Activated CD4-positive, alpha-beta T cell treated with anti-CD3 and anti-CD28 coated beads, Interleukin-10, Interleukin-2, amounts not matched to agents 100 ng/mL and 50 ng/mL, durations not matched to agents 16 hours and 8 hours (primary cell): ENCODE measurements around the gene FAM78A.

Experiments used
- DNase-seq: peaks from one replicate; pipeline ENCODE4 v3.0.0-alpha.2; 2020

FAM78A gene

DNA sequence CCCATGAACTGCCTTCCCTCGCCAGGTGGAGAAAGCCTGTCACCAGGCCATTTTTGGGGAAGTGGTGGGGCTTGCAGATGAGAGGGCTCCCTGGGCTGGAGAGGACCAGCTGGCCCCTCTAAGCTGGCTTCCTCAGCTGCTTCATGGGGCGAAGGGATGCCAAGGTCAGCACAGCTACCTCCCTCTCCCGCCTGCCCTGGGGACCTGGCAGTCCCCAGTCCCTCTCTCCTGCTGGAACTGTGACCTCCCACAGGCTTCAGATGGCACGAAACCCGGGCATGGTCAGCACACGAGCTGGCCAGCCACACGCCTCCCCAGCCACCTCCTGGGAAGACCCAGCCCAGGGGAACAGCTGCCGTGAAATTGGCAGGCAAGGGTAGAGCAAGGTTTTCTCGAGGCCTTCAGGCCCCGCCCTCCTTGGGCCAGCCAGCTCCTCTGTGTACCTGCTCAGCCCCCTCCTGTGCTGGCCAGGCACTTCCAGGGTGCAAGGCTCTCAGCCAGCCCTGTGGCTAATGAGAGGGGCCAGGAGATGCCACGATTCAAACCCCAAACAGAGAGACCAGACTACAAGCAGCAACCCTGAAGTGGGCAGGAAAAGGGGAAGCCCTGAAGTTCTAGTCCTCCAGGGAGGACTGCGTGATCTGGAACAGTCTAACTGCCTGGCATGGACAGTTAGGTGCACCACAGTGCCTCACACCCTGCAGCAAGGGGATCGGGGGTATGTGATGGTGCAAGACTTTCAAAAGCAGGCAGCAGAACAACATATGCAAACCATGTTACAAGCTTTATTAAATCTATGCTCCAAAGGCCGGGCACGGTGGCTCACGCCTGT is 26.1 kb upstream of the FAM78A start:
- DNase-seq = no peak

DNA sequence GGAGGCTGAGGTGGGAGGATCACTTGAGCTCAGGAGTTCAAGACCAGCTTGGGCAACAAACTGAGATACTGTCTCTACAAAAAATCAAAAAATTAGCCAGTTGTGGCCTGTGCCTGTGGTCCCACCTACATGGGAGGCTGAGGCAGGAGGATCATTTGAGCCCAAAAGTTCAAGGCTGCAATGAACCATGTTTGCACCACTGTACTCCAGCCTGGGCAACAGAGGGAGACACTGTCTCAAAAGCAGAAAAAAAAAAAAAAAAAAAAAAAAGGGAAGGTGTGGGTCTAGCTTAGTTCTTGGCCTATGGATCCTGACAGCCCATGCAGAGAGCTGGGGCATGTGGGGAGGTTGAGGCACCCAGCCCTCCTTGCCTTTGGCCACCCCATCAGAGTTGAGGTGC is 24.1 kb upstream of the FAM78A start:
- no peak for DNase-seq

DNA sequence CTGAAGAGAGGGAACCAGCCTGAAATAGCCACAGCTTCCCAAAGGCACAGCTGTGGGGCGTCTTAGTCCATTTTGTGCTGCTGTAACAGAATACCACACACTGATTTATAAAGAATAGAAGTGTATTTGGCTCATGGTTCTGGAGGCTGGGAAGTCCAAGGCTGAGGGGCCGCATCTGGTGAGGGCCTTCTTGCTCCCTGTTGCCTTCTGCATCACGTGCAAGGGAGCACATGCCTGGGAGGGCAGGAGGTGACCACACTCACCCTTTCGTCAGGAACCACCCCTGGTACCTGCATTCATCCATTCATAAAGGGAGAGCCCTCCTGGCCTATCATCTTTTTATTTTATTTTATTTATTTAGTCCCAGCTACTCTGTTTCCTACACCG is 23.6 kb upstream of the FAM78A start:
- DNase-seq = no peak

DNA sequence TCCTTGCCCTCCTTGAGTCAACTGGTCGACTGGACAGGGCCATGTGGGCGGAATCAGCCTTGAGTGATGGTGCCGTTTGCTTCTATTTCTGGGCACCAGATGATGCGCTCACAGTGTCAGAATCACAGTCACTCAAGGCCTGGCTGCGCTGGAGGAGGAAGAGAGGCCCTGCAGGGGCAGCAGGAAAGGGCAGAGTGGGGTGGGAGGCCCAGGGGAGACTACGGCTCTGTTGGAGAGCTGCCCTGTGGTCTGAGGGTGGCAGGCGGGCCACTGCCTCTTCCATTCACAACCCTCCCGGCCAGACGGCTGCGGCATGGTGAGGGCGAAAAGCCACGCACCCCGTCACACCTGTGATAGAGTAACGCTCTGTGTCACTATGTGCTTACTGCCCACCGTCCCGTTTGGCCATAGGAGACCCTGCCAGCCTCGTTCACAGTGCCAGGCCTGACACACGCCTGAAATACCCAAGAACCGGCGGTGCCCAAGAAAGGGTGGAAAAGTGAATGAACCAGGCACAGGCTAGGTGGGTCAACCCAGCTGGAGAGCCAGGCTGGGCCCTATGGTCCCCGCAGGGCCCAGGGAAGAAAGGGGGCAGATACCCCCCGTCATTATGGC is 23.1 kb upstream of the FAM78A start:
- DNase-seq = no peak

DNA sequence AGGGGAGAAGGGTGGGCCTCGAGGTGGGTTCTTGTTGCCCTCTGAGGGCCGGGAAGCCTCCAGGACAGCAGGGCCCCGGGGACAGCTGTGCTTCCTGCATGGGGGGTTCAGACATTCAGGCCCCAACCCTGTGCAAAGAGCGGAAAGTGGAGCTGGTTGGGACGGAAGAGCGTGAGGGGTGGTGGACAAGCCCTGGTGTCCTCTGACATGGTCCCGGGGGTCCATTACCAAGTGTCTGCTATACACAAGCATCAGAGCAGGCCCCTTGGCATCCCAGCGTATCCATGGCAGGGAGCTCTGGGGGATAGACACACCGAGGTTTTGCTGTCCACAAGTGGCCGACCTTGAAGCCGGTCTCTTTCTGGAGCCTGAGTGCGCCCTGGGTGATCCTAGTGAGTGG is 22.5 kb upstream of the FAM78A start:
- DNase-seq = no peak

DNA sequence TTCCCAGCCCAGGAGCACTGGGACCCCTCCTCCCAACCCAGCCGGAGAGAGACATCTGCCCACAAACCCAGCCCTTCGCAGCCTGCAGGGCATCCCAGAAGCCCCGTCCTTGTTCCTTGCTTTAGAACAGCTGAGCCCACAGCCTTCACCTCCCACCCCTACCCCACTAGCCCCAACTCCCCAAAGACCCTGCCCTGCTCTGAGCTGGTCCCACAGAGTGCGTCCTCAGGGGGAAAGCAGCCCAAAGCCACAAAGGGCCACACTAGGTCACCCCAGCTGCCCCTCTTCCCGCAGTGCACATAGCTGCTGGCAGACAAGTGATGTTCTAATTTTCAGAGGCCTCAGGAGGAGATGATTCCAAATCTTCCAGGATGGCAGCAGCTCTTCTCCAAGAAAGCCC is 22.0 kb upstream of the FAM78A start:
- DNase-seq = no peak

DNA sequence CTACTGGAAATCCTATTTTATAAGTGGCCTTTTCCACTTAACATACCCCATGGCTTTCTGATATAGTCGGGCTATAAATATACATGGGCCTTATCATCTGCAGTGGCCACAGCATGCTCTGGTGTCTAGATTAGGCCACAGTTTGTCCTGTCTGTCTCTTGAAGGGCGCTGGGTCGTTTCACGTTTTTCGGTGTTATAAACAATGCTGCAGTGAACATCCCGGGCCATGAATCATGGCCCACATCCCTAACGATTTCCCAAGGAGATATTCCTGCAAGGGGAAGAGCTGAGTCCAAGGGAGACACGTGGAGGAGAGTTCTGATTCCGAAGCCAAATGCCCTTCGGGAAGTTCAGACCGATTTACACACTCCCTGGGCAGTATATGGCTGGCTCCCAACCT is 21.6 kb upstream of the FAM78A start:
- no peak for DNase-seq

DNA sequence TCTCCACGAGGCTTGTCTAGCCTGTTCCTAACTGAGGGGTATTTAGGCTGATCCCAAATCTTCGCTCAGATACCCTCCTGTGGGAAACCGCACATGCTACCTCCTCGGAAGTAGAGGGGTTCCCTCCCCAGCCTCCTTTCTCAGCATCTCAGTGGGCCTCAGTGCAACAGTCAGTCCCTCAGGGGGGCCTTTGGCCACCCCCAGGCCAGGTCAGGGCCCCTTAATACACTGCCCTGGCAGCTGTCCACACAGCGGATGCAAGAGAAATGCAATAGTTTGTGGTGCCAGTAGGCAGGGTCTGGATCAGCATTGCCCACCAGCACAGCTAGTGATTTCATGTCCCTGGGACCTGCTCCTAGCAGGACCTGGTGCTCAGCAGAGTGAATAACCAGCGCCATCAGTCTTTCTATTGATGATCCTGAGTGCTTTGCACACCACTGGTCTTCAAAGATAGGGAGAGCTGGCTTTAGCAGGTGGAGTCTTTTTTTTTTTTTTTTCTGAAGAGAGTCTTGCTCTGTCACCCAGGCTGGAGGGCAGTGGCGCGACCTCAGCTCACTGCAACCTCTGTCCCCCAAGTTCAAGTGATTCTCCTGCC is 20.7 kb upstream of the FAM78A start:
- DNase-seq = no peak

DNA sequence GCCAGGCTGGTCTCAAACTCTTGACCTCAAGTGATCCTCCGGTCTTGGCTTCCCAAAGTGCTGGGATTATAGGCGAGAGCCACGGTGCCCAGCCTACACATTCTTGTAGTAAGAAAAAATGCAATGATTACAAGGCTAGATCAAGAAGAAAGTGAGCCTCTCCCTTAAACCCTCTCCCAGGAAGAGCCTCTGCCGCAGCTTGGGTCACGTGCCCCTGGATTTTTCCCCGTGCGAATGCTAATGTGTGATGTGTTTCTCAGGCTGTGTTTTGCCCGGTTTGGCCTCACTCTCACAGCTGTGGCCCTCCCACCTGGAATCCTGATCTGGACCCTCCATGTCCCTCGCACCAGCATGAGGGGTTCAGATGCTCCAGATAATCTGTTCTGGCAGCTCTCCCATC is 20.1 kb upstream of the FAM78A start:
- DNase-seq = no peak

DNA sequence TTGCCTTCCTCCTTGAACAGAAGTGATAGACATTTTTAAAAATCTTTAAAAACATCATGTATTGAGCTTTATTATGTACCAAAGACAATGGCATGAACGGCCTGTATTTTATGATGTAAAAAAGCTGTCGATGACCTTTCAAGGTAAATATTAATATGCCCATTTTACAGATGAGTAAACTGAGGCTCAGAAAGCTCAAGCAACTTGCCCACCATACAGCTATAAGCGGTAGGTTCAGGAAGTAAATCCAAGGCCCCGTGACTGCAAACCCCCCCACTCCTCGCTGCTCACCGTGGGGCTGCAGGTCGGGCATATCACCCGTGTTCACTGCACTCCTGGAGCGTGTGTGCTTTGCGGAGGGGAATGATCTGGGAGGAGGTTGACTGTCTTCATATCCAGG is 16.6 kb upstream of the FAM78A start:
- no peak for DNase-seq

DNA sequence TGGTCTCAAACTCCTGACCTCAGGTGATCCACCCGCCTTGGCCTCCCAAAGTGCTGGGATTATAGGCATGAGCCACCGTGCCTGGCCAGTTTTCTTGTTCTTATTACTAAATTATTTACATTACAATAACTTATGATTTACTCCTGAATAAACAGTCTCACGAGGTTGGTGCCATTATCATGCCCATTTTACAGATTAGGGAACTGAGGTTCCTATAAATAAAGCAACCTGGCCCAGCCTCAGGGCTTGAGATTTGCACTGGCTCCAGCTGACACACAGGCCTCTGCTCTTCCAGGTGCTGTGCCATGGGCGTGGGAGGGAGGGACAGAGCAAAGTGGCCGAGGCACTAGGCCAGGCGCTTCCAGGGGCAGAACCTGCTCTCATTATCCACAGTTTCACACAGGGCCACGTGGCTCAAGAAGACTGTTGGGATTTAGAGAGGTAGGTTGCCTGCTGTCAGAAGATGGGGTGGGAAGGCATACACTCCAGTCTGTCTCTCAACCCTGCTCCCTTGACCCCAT is 15.5 kb upstream of the FAM78A start:
- DNase-seq = no peak

DNA sequence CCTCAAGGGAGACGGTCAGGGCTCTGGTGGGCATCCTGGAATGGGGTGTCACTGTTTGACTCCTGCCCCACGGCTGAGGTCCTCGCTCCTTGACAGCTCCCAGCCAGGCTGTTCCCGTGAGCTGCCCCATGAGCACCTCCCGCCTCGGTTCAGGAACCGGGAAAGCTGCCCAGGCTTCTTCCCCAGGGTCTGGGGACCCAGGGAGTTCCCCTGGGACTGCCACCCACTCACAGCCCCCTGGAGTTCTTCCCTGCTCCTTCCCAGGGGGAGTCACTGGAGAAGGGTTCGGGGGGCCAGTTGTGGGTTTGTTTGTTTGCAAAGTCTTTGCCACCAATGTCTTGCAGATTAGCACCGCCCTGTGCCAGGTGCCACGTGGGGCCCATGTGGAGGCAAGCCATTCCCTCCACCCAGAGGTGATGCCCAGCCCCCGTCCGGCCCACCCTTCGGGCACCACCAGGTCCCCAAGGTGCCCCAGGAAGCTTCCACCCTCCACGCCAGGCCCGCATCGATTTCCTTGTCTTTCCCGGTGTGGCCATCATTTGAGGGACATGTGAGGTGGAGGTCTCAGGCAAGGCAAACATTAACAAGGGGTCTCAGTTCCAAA is 14.6 kb upstream of the FAM78A start:
- no peak for DNase-seq

DNA sequence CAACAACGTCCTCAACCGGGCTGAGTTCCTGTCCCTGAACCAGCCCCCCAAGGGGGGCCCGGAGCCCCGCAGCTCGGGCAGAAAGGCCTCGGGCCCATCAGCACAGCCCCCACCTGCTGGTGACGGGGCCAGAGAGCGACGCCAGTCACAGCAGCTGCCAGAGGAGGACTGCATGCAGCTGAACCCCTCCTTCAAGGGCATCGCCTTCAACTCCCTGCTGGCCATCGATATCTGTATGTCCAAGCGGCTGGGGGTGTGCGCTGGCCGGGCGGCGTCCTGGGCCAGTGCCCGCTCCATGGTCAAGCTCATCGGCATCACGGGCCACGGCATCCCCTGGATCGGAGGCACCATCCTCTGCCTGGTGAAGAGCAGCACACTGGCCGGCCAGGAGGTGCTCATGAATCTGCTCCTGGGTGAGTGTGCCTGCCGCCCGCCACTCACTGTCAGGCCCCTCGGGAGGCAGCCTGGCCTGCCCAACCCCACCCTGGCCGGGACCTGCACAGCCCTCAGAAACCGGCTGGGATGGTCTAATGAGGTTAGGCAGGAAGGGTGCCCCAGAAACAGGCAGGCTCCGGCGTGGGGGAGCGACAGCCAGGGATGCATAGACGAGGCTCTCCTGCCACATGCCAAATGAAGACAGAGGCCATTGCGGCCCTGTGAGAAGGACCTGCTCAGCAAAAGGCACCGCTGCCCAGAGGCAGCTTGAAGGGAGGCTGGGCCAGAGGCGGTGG is 13.9 kb upstream of the FAM78A start:
- DNase-seq = no peak

DNA sequence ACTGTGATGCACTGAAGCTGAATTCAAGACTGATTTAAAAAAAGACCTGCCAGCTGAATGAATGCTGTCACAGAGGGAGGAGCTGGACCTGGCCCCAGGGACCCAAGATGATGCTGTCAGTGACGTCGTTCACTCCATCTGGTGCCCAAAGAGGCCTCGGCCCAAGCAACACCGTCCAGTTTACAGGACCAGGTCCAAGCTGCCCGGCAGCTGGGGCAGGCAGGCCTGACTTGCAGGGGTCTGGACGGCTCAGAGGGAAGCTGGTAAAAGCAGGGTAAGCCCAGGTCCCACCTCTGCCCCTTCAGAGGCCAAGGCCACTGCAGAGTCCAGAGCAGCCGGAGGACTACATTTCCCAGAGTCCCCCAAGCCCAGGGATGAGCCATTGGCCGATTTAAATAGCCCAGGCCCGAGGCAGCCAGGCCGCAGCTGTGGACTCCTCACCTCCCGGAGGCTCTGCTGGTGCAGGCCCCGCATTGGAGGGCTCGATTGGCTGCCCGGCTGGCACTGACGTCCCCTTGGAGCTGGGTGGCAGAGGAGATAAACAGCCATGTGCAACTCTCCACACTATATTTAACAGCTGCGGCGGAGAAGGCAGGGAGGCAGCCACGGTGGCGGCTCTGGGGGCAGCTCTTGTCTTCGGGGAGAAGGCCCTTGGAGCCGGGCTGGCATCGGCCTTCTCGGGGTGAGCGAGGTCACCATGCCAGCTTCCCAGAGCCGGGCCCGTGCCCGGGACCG is 13.2 kb upstream of the FAM78A start, which contains the start of gene PLPP7:
Gene PLPP7, plus strand, starts transcription at position 423 of the 735 bp plus-strand sequence. Its CDS starts 275 bp downstream, at position 698.
- no peak for DNase-seq

DNA sequence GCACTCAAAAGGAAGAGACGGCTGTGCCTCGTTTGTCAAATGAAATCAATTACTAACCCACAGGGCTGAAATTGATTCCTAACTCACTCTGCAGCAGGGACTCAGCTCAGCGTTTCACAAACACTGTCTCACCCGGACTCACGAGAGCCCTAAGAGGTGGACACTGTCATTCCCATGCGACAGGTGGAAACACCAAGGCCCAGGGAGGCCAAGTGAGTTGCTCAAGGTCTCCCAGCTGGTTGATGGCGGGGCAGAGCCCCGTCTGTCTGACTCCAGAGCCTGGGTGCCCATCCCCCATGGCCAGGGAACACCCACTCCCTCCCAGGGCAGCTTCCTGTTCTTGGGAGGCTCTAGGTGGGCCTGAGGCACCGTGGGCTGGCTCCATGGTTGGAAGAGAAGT is 11.9 kb upstream of the FAM78A start:
- DNase-seq = no peak

DNA sequence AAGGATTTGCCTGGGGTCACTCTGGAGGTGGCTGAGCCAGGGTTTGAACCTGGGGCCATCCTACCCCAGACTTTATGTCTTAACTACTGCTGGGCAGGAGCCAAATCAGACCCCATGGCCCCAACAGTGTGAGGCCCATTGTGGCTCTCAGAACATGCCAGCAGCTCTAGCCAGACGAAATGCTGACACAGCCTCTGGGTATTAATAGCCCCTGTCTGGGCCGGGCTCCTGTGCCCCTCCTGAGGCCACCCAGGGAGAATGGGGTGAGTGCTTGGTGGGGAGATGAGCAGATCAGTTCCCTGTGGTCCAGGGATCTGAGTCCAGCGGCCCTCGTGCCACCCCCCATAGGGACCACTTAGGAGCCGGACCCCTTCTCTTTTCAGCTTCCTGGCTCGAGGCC is 11.0 kb upstream of the FAM78A start:
- DNase-seq = no peak

DNA sequence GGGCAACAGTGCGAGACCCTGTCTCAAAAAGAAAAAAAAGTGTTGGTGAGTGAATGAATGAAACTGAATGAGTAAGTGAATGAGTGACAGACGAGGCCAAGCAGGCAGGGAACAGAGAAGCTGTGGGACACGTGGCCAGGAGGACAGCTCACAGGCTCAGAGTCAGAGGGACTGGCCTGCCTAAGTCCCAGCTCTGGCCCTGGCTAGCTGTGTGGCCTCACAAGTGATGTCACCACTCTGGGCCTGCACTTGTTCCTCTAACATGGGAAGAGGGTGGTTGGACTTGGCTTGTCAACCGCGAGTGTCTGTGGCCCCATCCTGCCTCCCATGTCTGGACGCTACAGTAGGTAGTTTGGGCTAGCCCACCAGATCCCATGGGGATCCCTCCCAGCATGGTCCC is 8.5 kb upstream of the FAM78A start:
- no peak for DNase-seq

DNA sequence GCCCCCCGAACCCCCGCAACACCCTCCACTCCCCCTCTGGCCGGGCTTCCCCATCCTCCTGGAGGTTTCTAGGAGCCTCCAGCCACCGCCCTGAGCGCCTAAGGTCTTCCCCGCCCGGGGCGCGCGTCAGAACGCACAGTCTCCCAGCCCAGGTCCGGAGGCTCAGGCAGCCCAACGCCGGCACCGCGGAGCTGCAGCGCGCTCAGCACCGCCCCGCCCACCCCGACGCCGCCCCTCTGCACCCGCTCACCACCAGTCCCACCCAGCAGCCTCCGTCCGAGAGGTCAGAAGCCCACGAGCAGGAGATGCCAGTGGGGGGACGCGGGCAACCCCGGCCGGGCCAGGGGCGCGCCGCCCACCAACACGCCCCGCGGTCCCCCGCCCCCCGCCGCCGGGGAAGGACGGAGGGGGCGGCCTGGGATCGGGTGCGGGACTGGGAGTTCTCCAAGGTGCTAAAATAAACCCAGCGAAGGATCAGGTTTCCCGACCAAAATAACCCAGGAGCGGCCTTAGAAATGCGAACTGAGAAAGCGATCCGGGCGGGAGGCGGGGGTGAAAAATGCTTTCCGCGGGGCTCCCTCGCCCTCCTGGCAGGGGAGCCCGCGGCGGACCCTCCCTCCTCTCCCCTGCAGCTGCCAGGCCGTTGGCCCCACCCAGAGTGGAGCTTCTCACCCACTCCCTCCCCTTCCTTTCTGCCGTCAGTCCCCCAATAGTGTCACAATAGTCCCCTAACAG is 6.5 kb upstream of the FAM78A start:
- DNase-seq = no peak

DNA sequence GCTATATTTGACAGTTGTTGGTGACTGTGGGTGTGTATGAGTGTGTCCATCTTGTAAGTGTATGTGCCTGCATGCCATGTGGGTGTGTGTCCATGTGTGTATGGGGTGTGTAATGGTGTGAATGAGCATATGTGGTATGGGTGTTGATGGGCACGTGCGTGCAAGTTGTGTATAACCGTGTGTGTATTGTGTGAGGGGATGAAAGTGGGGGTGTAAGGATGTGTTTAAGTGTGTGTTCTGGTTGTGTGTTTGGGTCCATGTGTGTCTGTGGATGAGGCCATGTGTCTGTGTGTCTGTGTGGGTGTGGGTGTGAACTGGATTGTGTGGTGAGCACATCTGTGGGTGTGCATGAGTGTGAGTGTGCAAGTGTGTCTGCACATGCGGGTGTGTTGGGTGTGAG is 5.9 kb upstream of the FAM78A start:
- no peak for DNase-seq

DNA sequence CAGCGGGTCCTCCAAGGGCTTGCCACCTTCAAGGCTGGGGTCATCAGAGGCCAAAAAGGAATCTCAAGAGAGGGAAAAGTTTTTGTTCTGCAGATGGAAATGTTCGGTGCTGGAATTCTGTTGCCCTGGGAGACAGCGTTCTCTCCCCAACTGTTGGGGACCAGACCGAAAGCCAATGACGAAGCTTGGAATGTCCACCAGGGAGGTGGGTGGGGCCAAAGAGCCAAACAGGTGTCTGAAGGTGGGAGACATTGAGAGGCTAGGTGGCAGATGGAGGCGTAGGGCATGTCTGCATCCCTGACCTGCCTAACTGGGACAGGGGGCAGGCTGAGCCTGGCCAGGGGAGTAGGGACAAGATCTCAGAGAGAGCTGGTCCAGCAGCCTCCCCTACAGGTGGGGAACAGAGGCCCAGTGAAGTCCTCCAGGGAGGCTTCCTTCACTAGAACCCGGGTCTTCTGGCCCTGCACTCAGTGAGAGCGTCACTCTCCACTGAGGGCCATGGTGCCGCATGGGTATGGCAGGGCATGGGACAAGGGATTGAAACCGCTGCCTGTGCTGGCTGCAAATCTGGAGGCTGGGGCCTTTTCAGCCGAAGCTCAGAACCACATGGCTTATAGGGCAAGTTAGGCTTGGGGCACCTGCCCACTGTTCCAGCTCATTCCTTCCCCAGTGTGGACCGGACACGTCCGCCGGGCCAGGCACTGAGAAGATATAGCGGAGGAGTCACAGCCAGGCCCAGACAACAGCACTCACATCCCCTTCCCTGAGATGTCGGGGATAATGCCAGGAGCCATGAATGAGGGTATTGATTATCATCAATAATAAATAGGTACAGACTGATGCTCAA is 5.0 kb upstream of the FAM78A start:
- no peak for DNase-seq

DNA sequence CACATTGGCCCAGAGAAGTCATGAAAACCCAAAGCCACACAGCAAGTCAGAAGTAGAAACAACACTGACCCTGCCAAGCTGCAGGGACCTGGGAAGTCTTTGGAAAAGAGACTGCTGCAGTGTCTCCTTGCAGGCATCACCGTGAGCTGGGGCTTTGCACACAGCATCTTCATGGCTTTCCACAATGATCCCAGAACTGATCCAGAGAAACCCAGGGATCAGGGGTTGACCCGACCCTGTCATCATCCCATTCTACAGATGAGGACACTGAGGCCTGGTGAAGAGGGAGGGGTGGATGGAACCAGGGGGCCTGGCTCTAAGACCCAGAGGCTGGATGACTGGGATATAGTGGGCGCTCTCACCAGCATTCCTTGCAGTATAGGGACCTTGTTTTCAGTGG is 4.3 kb upstream of the FAM78A start:
- no peak for DNase-seq
